Neuronal stem cell (in vitro differentiated cells): Measurements from ENCODE around the gene SENP8.
"Not testable (repeated sequence)": the region's sequence is repeated elsewhere in the genome, so short reads cannot be mapped to it uniquely, and the experiment has no call there.

Source experiments
- DNase-seq: peaks from one replicate; pipeline ENCODE4 v3.0.0-alpha.2; 2013; ENCODE audit warnings: low spot score
- H2AFZ ChIP-seq: one replicate; pipeline ENCODE4 v1.6.1; 2013; ENCODE audit warnings: mild to moderate bottlenecking, low read length, inconsistent platforms
- H2AK5ac ChIP-seq: 2 replicates; pipeline ENCODE4 v1.6.1; 2013; ENCODE audit warnings: low read depth, mild to moderate bottlenecking, inconsistent platforms, low read length, moderate library complexity, mixed read lengths
- H2BK120ac ChIP-seq: 2 replicates; pipeline ENCODE4 v1.6.1; 2013; ENCODE audit warnings: low read depth, mild to moderate bottlenecking, inconsistent platforms, low read length, moderate library complexity, mixed read lengths
- H2BK12ac ChIP-seq: one replicate; pipeline ENCODE4 v1.6.1; 2013; ENCODE audit warnings: low read length, inconsistent platforms
- H2BK15ac ChIP-seq: 2 replicates; pipeline ENCODE4 v1.6.1; 2013; ENCODE audit warnings: mild to moderate bottlenecking, low read length, inconsistent platforms, mixed read lengths
- H2BK5ac ChIP-seq: one replicate; pipeline ENCODE4 v1.6.1; 2013; ENCODE audit warnings: inconsistent platforms, mild to moderate bottlenecking, low read length, moderate library complexity
- H3K14ac ChIP-seq: one replicate; pipeline ENCODE4 v1.6.1; 2013; ENCODE audit warnings: low read length, inconsistent platforms
- H3K18ac ChIP-seq: 2 replicates; pipeline ENCODE4 v1.6.1; 2013; ENCODE audit warnings: low read length, inconsistent platforms
- H3K23ac ChIP-seq: 2 replicates; pipeline ENCODE4 v1.6.1; 2013; ENCODE audit warnings: low read depth, mild to moderate bottlenecking, mixed read lengths, low read length, inconsistent platforms; ENCODE audit not compliant: poor library complexity
- H3K27ac ChIP-seq: replicated peaks from 3 replicates; pipeline ENCODE4 v1.5.1; 2013; ENCODE audit warnings: low read length, inconsistent platforms
- H3K27me3 ChIP-seq, 3 experiments: 2 replicates each; pipeline ENCODE4 v1.6.1; 2013; ENCODE audit warnings: low read length in 3 of 3, mild to moderate bottlenecking in 2 of 3, inconsistent platforms in 1 of 3, low read depth in 1 of 3, mixed read lengths in 1 of 3, moderate library complexity in 1 of 3; ENCODE audit not compliant: control insufficient read depth in 3 of 3, insufficient read depth in 3 of 3
- H3K36me3 ChIP-seq, 2 donors: replicated peaks in 1 of 2; 2 replicates each; pipeline ENCODE4 v1.6.1; 2013; ENCODE audit warnings: low read length in 2 of 2; ENCODE audit not compliant: control insufficient read depth in 2 of 2, insufficient read depth in 2 of 2
- H3K4ac ChIP-seq: 2 replicates; pipeline ENCODE4 v1.6.1; 2013; ENCODE audit warnings: inconsistent platforms, mild to moderate bottlenecking, low read length, moderate library complexity
- H3K4me1 ChIP-seq, 2 donors: 1 replicate in 1 of 2; 2 replicates in 1 of 2; pipeline ENCODE4 v1.6.1; 2013; ENCODE audit warnings: low read length in 2 of 2, low read depth in 1 of 2; ENCODE audit not compliant: control insufficient read depth in 2 of 2, insufficient read depth in 1 of 2
- H3K4me2 ChIP-seq: one replicate; pipeline ENCODE4 v1.6.1; 2013; ENCODE audit warnings: mild to moderate bottlenecking, low read length, inconsistent platforms; ENCODE audit not compliant: insufficient read depth, poor library complexity, severe bottlenecking
- H3K4me3 ChIP-seq, 2 donors: 2 replicates each; pipeline ENCODE4 v1.5.1; 2013; ENCODE audit warnings: low read length in 2 of 2, mild to moderate bottlenecking in 2 of 2, inconsistent platforms in 1 of 2, moderate library complexity in 1 of 2
- H3K79me1 ChIP-seq: one replicate; pipeline ENCODE4 v1.6.1; 2013; ENCODE audit warnings: low read depth, mild to moderate bottlenecking, inconsistent platforms, low read length, moderate library complexity
- H3K9ac ChIP-seq: one replicate; pipeline ENCODE4 v1.6.1; 2013; ENCODE audit warnings: mild to moderate bottlenecking, low read depth, low read length, inconsistent platforms; ENCODE audit not compliant: poor library complexity
- H3K9me3 ChIP-seq, 2 donors: replicated peaks in 1 of 2; 2 replicates each; pipeline versions ENCODE3 to v1.6.1; 2013; ENCODE audit warnings: low read length in 2 of 2, mild to moderate bottlenecking in 2 of 2, inconsistent platforms in 1 of 2, low read depth in 1 of 2, mixed read lengths in 1 of 2, moderate library complexity in 1 of 2; ENCODE audit not compliant: control insufficient read depth in 2 of 2, insufficient read depth in 1 of 2
- H4K8ac ChIP-seq: one replicate; pipeline ENCODE4 v1.6.1; 2013; ENCODE audit warnings: low read depth, mild to moderate bottlenecking, inconsistent platforms, low read length, moderate library complexity
- H4K91ac ChIP-seq: one replicate; pipeline ENCODE4 v1.6.1; 2013; ENCODE audit warnings: low read length, low read depth, mild to moderate bottlenecking, inconsistent platforms; ENCODE audit not compliant: poor library complexity
- WGBS, 2 donors: extraction: QIAGEN DNeasy Blood & Tissue Kit; methylation state at CpG; one replicate each; pipeline ENCODE4 v1.1.7; 2013; ENCODE audit warnings: missing lambda C conversion rate in 2 of 2, mixed read lengths in 1 of 2; ENCODE audit not compliant: insufficient read length in 2 of 2, insufficient replicate concordance in 1 of 2; ENCODE audit errors: extremely low coverage in 2 of 2; 5-methylcytosine and 5-hydroxymethylcytosine counted together

The SENP8 gene

GRCh38 chr15:72096796-72097195 lies 21.4 kb upstream of the SENP8 start:
- Histone ChIP-seq H4K91ac (no peak overlapping the region), H2BK120ac (no peak overlapping the region), H3K14ac (no peak overlapping the region), H3K36me3 (no peaks in the 10 kb centered on the region), H2BK5ac (no peak overlapping the region), H3K4me3 (no peak overlapping the region), H3K9ac (no peak overlapping the region), H3K27me3 (no peaks in the 10 kb centered on the region), H3K27ac (no peak overlapping the region), H4K8ac (no peak overlapping the region), H3K18ac (no peak overlapping the region), H3K9me3 (peaks cover 0 to 3% of the 10 kb centered on the region in 2 donors), H2AFZ (no peak overlapping the region), H2BK15ac (no peak overlapping the region), H3K23ac (no peak overlapping the region), H2AK5ac (no peak overlapping the region), H2BK12ac (no peak overlapping the region), H3K4ac (no peak overlapping the region), H3K4me1 (no peaks in the 10 kb centered on the region), H3K4me2 (no peak overlapping the region), H3K79me1 (no peaks in the 10 kb centered on the region)
- no CpG with 5 or more reads among the region's 1 CpG for WGBS, 2 donors
- no peak for DNase-seq

- no peak for DNase-seq
- H3K27ac ChIP-seq = no peak overlapping the region
Measured at GRCh38 chr15:72098040-72098439, 20.2 kb upstream of the SENP8 start.

GRCh38 chr15:72099155-72099554 lies 19.0 kb upstream of the SENP8 start:
- H4K91ac ChIP-seq = no peak overlapping the region
- no peak overlapping the region for H3K18ac ChIP-seq
- no peak overlapping the region for H3K23ac ChIP-seq
- H3K4me3 ChIP-seq = no peak overlapping the region
- peak overlapping the region; percentile 9 for H3K9ac ChIP-seq
- H3K14ac ChIP-seq = no peak overlapping the region
- no peaks in the 10 kb centered on the region for H3K36me3 ChIP-seq
- no peak overlapping the region for H2BK12ac ChIP-seq
- H3K27ac ChIP-seq = no peak overlapping the region
- H2BK15ac ChIP-seq = no peak overlapping the region
- DNase-seq = no peak
- H3K79me1 ChIP-seq = no peaks in the 10 kb centered on the region
- H2BK120ac ChIP-seq = no peak overlapping the region
- H2AK5ac ChIP-seq = no peak overlapping the region
- no peak overlapping the region for H3K4ac ChIP-seq
- H3K9me3 ChIP-seq = peaks cover 0 to 3% of the 10 kb centered on the region in 2 donors
- H4K8ac ChIP-seq = no peak overlapping the region
- H3K27me3 ChIP-seq = no peaks in the 10 kb centered on the region
- H3K4me2 ChIP-seq = no peak overlapping the region
- no peak overlapping the region for H2AFZ ChIP-seq
- H3K4me1 ChIP-seq = peaks cover 3 to 6% of the 10 kb centered on the region in 2 donors
- H2BK5ac ChIP-seq = no peak overlapping the region
- WGBS, 2 donors = no CpG with 5 or more reads among the region's 4 CpGs

More at GRCh38 chr15:72098040-72098439, 20.2 kb upstream of the SENP8 start:
- H3K4ac ChIP-seq = no peak overlapping the region
- no peak overlapping the region for H3K9ac ChIP-seq
- no peak overlapping the region for H4K8ac ChIP-seq
- no peak overlapping the region for H3K14ac ChIP-seq
- H2AK5ac ChIP-seq = no peak overlapping the region
- peaks cover 0 to 3% of the 10 kb centered on the region in 2 donors for H3K9me3 ChIP-seq
- no peak overlapping the region for H2BK15ac ChIP-seq
- no peaks in the 10 kb centered on the region for H3K36me3 ChIP-seq
- H3K27me3 ChIP-seq = no peaks in the 10 kb centered on the region
- H3K4me2 ChIP-seq = no peak overlapping the region
- H3K18ac ChIP-seq = no peak overlapping the region
- H2AFZ ChIP-seq = no peak overlapping the region
- H2BK5ac ChIP-seq = no peak overlapping the region
- no peak overlapping the region for H3K4me3 ChIP-seq
- no peak overlapping the region for H3K23ac ChIP-seq
- no peaks in the 10 kb centered on the region for H3K79me1 ChIP-seq
- H2BK120ac ChIP-seq = no peak overlapping the region
- H3K4me1 ChIP-seq = no peaks in the 10 kb centered on the region
- no peak overlapping the region for H4K91ac ChIP-seq
- no peak overlapping the region for H2BK12ac ChIP-seq

- H3K4me2 ChIP-seq, H3K79me1 ChIP-seq, H2BK12ac ChIP-seq, H3K14ac ChIP-seq, H4K8ac ChIP-seq, H2BK5ac ChIP-seq, H2BK15ac ChIP-seq, H3K4me1 ChIP-seq, H2AFZ ChIP-seq, H3K4ac ChIP-seq, H3K27ac ChIP-seq, H2BK120ac ChIP-seq, H3K18ac ChIP-seq, H4K91ac ChIP-seq, H2AK5ac ChIP-seq, H3K9me3 ChIP-seq, H3K36me3 ChIP-seq, H3K27me3 ChIP-seq, H3K23ac ChIP-seq, DNase-seq, H3K4me3 ChIP-seq, H3K9ac ChIP-seq: not testable (repeated sequence)
- WGBS, 2 donors = no CpG with 5 or more reads among the region's 33 CpGs
Measured at GRCh38 chr15:72100551-72100950, 17.7 kb upstream of the SENP8 start.
